ENCODE results near the gene SMYD3. TPM values are rescaled to one million over a fixed set of nuclear protein-coding genes. Genes with fewer than 3 reads are reported as not detected.

Gene SMYD3
- total and polyA plus RNA-seq, 2 of the 4 experiments (the other 2 are of a cell fraction), result 26.5 to 37.6 TPM

- no peak overlapping the region for H3K4me3 ChIP-seq (ENCODE audit: insufficient read depth, low read depth, low read length)
- H3K27me3 ChIP-seq (ENCODE audit: control insufficient read depth, insufficient read depth, low read length), result no peaks in the 10 kb centered on the region
- peak overlapping the region; percentile 53; the same call in 1 of the 2 replicates for H3K27ac ChIP-seq (ENCODE audit: insufficient read depth, low read length)
- peaks cover 2% of the 10 kb centered on the region; the same call in 1 of the 2 replicates for H3K9me3 ChIP-seq (ENCODE audit: control insufficient read depth, insufficient read depth, low read length)
- no TSS peak for BruUV-seq (replicated peaks)
- peak overlapping the region; percentile 34; the same call in 1 of the 2 replicates for H2AK5ac ChIP-seq (ENCODE audit: low read depth, low read length)
- H4K20me1 ChIP-seq (ENCODE audit: insufficient read depth, low read length), result no peaks in the 10 kb centered on the region
- intact Hi-C loops (cut with micrococcal nuclease), result loop anchor here (2.0 to 10.0 kb wide), 4 partner anchors 125 to 587 kb away; no protein-coding TSS in a partner anchor
- dilution Hi-C loops (cut with HindIII; ENCODE audit: low sequenced_read_pairs, unreplicated experiment), result no loop called here
- no peak overlapping the region for H3K9ac ChIP-seq (ENCODE audit: low read depth, low read length)
- H3K4me1 ChIP-seq (ENCODE audit: control insufficient read depth, insufficient read depth, low read length), result peaks cover 23% of the 10 kb centered on the region
- H4K8ac ChIP-seq (ENCODE audit: low read depth in 2 of 2, low read length in 2 of 2), result peak overlapping the region; percentile 22 to 50; a peak in 3 of 4 replicates
- peaks cover 20% of the 10 kb centered on the region for H3K9me1 ChIP-seq (ENCODE audit: insufficient read depth, low read length)
- no peaks in the 10 kb centered on the region for H3K36me3 ChIP-seq (ENCODE audit: control insufficient read depth, insufficient read depth, low read length)
- peak overlapping the region; percentile 52; the same call in 2 of the 3 replicates for H2BK15ac ChIP-seq (ENCODE audit: low read depth, low read length)
- no peak overlapping the region for H3K4me2 ChIP-seq (ENCODE audit: low read depth, low read length)
- peak overlapping the region; percentile 10 for H2BK5ac ChIP-seq (ENCODE audit: low read depth, low read length, poor library complexity, severe bottlenecking)
- H3K4ac ChIP-seq (ENCODE audit: low read depth, low read length), result peak overlapping the region; percentile 39
- in situ Hi-C loops (cut with MboI; ENCODE audit: low sequenced_read_pairs), result loop anchor here (5.0 to 10.0 kb wide), 4 partner anchors 453 to 917 kb away; no protein-coding TSS in a partner anchor
- H3K79me1 ChIP-seq (ENCODE audit: low read depth in 1 of 2, low read length in 2 of 2), result peaks cover 0 to 8% of the 10 kb centered on the region in 2 experiments; a peak in 1 of 4 replicates
- H2AK9ac ChIP-seq (replicated peaks; ENCODE audit: low read depth, low read length, poor library complexity), result peak overlapping the region; percentile 1
- H4K5ac ChIP-seq (ENCODE audit: low read depth, low read length), result peak overlapping the region; percentile 1; the same call in 1 of the 2 replicates
- H3K18ac ChIP-seq (ENCODE audit: low read depth, low read length), result peak overlapping the region; percentile 4
- no peak overlapping the region for H3K23ac ChIP-seq (ENCODE audit: low read depth, low read length)
- DNase-seq, result peak; percentile 55
- H3K56ac ChIP-seq (ENCODE audit: extremely low read depth, insufficient read depth, low read length), result no peak overlapping the region
- H2BK120ac ChIP-seq (ENCODE audit: low read depth, low read length), result peak overlapping the region; percentile 83
- H4K91ac ChIP-seq (ENCODE audit: insufficient read depth, low read depth, low read length), result peak overlapping the region; percentile 49
- no peak for TF ChIP-seq CEBPB (IDR thresholded peaks at IDR 0.05; ENCODE audit: low read depth, low read length)
- TF ChIP-seq BHLHE40 (IDR thresholded peaks at IDR 0.05; ENCODE audit: low read depth, low read length), result no peak
- no peak for TF ChIP-seq CHD1 (IDR thresholded peaks at IDR 0.05; ENCODE audit: low read depth, low read length)
- TF ChIP-seq ELK1 (IDR thresholded peaks at IDR 0.05; ENCODE audit: borderline replicate concordance, low read depth, low read length), result no peak
- TF ChIP-seq FOS (IDR thresholded peaks at IDR 0.05; ENCODE audit: low read depth, low read length), result no peak
- 73% methylated on average over 2 of the region's 9 CpGs; no CpG with 5 or more reads in 1 of the 2 experiments for WGBS, 2 experiments (ENCODE audit: extremely low coverage in 2 of 2, insufficient read length in 1 of 2)
- CTCF ChIA-PET, result interaction anchor here (1.0 kb wide), 1 partner anchor 483 kb away, joined by 5 read pairs; no protein-coding TSS in a partner anchor
- no peak overlapping the region for H2AFZ ChIP-seq (replicated peaks; ENCODE audit: low read length, poor library complexity)
- H3K14ac ChIP-seq (replicated peaks; ENCODE audit: low read depth, low read length), result peak overlapping the region; percentile 84; the same call in 1 of the 2 replicates
- POLR2A ChIA-PET (ENCODE audit: unreplicated experiment), result interaction anchor here (0.5 kb wide), 1 partner anchor 215 kb away, joined by 4 read pairs; no protein-coding TSS in a partner anchor
- peak overlapping the region; percentile 77 for H2BK20ac ChIP-seq (ENCODE audit: low read depth, low read length)
- peak; percentile 2; the same call in 1 of the 2 replicates for ATAC-seq (ENCODE audit: low read depth)
Measured at GRCh38 chr1:246001837-246002230, 505.2 kb downstream of the SMYD3 start.
